A549 (cell line): Measurements from ENCODE around the gene ZBTB8OS.

Experiments used
- CTCF ChIP-seq: fragments of >200 bp; sonication (Bioruptor Twin); formaldehyde crosslinking; IDR thresholded peaks from 3 replicates; pipeline ENCODE4 v1.5.1; 2016
- EP300 ChIP-seq, 2 experiments: fragments of >200 bp; sonication (Bioruptor Twin); formaldehyde crosslinking; IDR thresholded peaks; 2 replicates in 1 of 2; 3 replicates in 1 of 2; pipeline ENCODE4 v1.6.1; 2016 to 2017
- HDAC2 ChIP-seq: fragments of 200-600 bp; sonication (generic); IDR thresholded peaks from 2 replicates; pipeline ENCODE4 v1.6.1; 2016
- POLR2A ChIP-seq: IDR thresholded peaks from 2 replicates; pipeline ENCODE4 v1.6.1; 2012; ENCODE audit warnings: mild to moderate bottlenecking, low read length

DNA sequence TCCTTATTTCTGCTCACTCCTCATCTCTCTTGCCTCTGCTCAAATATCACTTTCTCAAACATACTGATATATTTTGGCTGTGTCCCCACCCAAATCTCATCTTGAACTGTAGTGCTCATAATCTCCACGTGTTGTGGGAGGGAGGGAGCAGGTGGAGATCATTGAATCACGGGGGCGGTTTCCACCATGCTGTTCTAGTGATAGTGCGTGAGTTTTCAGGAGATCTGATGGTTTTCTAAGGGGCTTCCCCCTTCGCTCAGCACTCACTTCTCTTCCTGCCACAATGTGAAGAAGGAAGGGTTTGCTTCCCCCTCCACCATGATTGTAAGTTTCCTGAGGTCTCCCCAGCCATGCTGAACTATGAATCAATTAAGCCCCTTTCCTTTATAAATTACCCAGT, 26.6 kb downstream of the ZBTB8OS start:
- TF ChIP-seq EP300 (IDR thresholded peaks at IDR 0.05) (no peak), HDAC2 (no peak), POLR2A (no peak), CTCF (no peak)
